ENCODE measurements around the gene MYH4.

DNA sequence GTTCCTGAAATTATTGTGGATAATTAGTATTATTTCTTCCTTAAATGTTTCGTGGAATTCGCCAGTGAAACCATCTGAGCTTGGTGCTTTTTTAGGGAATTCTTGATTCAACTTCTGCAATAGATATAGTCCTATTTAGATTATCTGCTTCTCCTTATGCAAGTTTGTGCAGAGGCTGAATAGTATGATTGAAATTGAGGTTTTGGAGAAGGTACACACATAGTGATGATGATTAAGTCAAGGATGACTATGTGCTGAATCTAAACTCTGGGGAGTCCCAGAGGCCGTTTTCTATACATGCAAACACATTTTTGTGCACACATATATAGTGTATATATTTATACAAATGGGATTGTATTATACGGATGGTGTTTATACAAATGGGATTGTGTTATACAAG lies 5.2 kb upstream of the MYH4 start:
- TF ChIP-seq, protein P1, sequence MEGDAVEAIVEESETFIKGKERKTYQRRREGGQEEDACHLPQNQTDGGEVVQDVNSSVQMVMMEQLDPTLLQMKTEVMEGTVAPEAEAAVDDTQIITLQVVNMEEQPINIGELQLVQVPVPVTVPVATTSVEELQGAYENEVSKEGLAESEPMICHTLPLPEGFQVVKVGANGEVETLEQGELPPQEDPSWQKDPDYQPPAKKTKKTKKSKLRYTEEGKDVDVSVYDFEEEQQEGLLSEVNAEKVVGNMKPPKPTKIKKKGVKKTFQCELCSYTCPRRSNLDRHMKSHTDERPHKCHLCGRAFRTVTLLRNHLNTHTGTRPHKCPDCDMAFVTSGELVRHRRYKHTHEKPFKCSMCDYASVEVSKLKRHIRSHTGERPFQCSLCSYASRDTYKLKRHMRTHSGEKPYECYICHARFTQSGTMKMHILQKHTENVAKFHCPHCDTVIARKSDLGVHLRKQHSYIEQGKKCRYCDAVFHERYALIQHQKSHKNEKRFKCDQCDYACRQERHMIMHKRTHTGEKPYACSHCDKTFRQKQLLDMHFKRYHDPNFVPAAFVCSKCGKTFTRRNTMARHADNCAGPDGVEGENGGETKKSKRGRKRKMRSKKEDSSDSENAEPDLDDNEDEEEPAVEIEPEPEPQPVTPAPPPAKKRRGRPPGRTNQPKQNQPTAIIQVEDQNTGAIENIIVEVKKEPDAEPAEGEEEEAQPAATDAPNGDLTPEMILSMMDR (conservative IDR thresholded peaks at IDR 0.05; ENCODE audit: low read depth, low read length), result no peak
- TF ChIP-seq BHLHE40 (IDR thresholded peaks at IDR 0.05; ENCODE audit: low read depth, low read length) (no peak), USF2 (IDR thresholded peaks at IDR 0.05; ENCODE audit: low read depth, low read length) (no peak)
